Measurements from ENCODE around the gene SNORC.

SNORC gene

DNA sequence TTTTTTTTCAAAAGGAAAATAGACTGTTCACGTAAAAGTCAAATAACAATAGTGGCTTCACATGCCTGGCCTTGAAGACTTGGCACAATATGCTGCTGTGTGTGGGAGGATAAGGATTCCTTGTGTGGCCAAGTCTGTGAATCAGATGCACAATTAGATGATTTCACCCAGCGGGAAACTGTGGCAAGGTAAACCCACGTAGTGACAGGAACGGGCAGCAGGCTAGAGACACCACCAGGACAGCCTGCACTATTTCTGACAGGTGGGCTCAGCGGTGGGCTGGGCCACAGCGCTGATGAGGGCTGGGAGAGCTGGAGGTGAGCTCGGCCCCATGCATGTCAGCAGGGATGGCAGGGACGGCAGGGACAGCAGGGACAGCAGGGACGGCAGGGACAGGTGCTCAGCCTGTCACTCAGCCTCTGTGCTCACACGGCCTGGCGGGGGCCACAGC, 21.6 kb downstream of the SNORC start:
- Histone ChIP-seq H3K27me3 (ENCODE audit: control insufficient read depth, insufficient read depth, low read length) (peaks cover 5% of the 10 kb centered on the region), H3K4me2 (ENCODE audit: low read length) (peak overlapping the region; percentile 77), H3K9ac (ENCODE audit: low read depth, low read length) (peak overlapping the region; percentile 15), H3K4me3 (ENCODE audit: low read length) (peak overlapping the region; percentile 42), H3K9me3 (replicated peaks; ENCODE audit: low read length) (no peaks in the 10 kb centered on the region), H3K36me3 (ENCODE audit: insufficient read depth, low read length) (no peaks in the 10 kb centered on the region), H3K4me1 (ENCODE audit: control insufficient read depth, insufficient read depth, low read length) (peaks cover 16% of the 10 kb centered on the region)

DNA sequence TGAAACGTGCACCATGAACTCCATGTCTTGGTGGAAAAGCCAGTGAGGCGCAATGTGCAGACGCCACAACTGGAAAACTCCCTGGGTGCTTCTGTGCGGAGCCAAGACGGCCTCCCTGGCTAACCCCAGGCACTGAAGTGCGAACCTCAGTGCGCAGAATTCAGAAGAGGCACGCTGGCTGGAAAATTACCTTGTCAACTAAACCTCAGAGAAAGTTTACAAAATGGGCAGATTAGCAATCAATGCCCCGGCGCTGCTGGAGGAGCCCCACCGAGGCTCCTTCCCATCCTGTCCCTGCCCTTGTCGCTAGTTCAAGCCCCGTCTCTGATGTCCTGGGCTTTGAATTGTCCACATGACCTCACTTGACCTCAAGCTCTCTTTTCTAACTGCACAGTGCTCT, 22.2 kb downstream of the SNORC start:
- peaks cover 16% of the 10 kb centered on the region for H3K4me1 ChIP-seq (ENCODE audit: control insufficient read depth, insufficient read depth, low read length)
- H3K4me2 ChIP-seq (ENCODE audit: low read length), result no peak overlapping the region
- peaks cover 1% of the 10 kb centered on the region for H3K27me3 ChIP-seq (ENCODE audit: control insufficient read depth, insufficient read depth, low read length)
- no peak overlapping the region for H3K4me3 ChIP-seq (ENCODE audit: low read length)
- no peak overlapping the region for H3K9ac ChIP-seq (ENCODE audit: low read depth, low read length)
- H3K36me3 ChIP-seq (ENCODE audit: insufficient read depth, low read length), result no peaks in the 10 kb centered on the region
- no peaks in the 10 kb centered on the region for H3K9me3 ChIP-seq (replicated peaks; ENCODE audit: low read length)

DNA sequence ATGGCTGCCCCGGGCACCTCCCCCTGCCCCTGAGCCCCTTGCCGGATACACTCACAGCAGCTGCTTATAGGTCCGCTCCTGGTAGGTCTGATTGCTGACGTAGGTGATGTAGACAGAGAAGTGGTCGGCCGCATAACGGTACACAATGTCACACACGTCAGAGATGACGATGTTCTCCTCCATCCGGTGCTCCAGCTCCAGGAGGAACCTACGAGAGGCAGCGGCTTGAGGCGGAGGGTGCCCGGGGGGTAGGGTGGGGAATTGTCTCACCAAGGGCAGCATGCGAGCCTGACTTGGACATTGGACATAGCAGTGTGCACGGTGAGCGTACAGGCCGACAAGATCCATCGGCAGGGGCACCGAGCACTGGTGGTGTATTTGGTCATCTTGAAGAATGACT, 22.8 kb downstream of the SNORC start:
- no peak overlapping the region for H3K9ac ChIP-seq (ENCODE audit: low read depth, low read length)
- no peaks in the 10 kb centered on the region for H3K9me3 ChIP-seq (replicated peaks; ENCODE audit: low read length)
- no peak overlapping the region for H3K4me2 ChIP-seq (ENCODE audit: low read length)
- H3K4me1 ChIP-seq (ENCODE audit: control insufficient read depth, insufficient read depth, low read length), result peaks cover 16% of the 10 kb centered on the region
- no peaks in the 10 kb centered on the region for H3K27me3 ChIP-seq (ENCODE audit: control insufficient read depth, insufficient read depth, low read length)
- no peaks in the 10 kb centered on the region for H3K36me3 ChIP-seq (ENCODE audit: insufficient read depth, low read length)
- no peak overlapping the region for H3K4me3 ChIP-seq (ENCODE audit: low read length)

DNA sequence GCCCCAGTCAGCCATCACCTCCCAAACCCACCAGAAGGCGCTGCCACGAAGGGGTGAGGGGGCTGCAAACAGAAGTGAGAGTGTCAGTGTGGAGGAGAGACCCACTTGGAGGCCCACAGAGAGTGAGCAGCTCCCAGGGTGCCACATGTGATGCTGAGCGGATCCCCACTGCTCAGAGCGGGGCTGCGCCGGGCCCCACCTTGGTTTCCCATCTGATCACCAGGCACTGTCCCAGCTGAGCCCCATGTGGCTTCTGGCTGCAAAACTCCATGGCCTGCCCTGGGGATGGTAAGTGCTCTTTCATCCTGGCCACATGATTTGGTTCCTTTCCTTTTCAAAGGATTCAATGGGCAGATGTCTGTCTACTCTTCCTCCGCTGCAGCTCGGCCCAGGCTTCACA, 23.8 kb downstream of the SNORC start:
- Histone ChIP-seq H3K4me3 (ENCODE audit: low read length) (no peak overlapping the region), H3K4me1 (ENCODE audit: control insufficient read depth, insufficient read depth, low read length) (peaks cover 16% of the 10 kb centered on the region)

DNA sequence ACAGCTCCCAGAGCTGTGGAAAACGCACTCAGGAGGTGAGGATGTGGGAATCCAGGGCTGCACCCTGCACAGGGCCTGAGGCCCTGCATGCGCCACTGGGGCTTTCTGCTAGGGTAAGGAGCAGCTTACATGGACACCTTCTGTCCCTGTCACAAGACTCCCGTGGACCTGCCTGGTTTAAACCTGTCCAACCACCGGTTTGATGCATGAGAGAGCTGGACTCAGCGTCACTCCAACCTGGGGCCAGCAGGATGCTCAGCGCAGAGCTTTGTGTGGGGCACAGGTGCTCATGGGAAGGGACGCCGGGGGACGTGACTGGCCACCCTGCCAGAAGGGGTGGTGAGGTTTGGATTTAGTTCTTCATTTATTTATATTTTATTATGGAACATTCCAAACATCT, 24.2 kb downstream of the SNORC start:
- Histone ChIP-seq H3K36me3 (ENCODE audit: insufficient read depth, low read length) (no peaks in the 10 kb centered on the region), H3K9ac (ENCODE audit: low read depth, low read length) (no peak overlapping the region), H3K4me2 (ENCODE audit: low read length) (no peak overlapping the region), H3K4me3 (ENCODE audit: low read length) (no peak overlapping the region), H3K27me3 (ENCODE audit: control insufficient read depth, insufficient read depth, low read length) (no peaks in the 10 kb centered on the region), H3K4me1 (ENCODE audit: control insufficient read depth, insufficient read depth, low read length) (peaks cover 16% of the 10 kb centered on the region), H3K9me3 (replicated peaks; ENCODE audit: low read length) (no peaks in the 10 kb centered on the region)

More for the DNA sequence above, 23.8 kb downstream of the SNORC start:
- Histone ChIP-seq H3K4me2 (ENCODE audit: low read length) (no peak overlapping the region), H3K9me3 (replicated peaks; ENCODE audit: low read length) (no peaks in the 10 kb centered on the region), H3K36me3 (ENCODE audit: insufficient read depth, low read length) (no peaks in the 10 kb centered on the region), H3K9ac (ENCODE audit: low read depth, low read length) (no peak overlapping the region), H3K27me3 (ENCODE audit: control insufficient read depth, insufficient read depth, low read length) (no peaks in the 10 kb centered on the region)

DNA sequence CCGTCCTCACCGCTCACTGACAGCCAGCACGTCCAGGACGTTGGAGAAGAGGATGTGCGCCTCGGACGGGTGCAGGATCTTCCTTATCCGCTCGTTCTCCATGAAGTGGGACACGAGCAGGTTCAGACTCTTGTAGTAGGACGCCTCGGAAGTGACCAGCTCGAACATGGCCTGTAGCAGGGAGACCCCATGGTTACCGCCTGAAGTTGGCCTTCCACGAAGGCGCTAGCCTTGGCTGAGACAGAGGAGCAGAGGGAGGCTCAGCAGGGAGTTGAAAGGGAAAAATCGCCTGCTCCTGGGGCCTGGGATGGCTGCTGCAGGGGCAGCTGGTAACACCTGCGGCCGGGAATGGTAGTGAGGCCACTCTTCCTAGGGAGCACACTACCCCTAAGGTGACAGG, 24.7 kb downstream of the SNORC start:
- Histone ChIP-seq H3K9me3 (replicated peaks; ENCODE audit: low read length) (no peaks in the 10 kb centered on the region), H3K36me3 (ENCODE audit: insufficient read depth, low read length) (no peaks in the 10 kb centered on the region), H3K9ac (ENCODE audit: low read depth, low read length) (no peak overlapping the region), H3K4me1 (ENCODE audit: control insufficient read depth, insufficient read depth, low read length) (peaks cover 16% of the 10 kb centered on the region), H3K4me3 (ENCODE audit: low read length) (no peak overlapping the region), H3K4me2 (ENCODE audit: low read length) (no peak overlapping the region), H3K27me3 (ENCODE audit: control insufficient read depth, insufficient read depth, low read length) (no peaks in the 10 kb centered on the region)

DNA sequence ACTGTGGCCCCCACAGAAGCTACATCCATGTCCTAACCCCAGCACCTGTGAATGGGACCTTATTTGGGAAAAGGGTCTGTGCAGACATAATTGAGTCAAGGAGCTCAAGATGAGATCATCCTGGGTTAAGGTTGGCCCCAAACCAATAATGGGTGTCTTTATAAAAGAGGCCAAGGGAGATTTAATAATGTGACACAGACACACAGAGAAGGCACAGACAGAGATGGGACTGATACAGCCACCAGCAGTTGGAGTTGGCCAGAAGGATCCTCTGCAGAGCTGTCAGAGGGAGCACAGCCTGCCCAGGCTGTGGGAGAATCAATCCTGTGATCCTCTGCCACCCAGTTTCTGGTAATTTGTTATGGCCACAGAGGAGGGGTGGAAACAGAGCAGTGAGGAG, 26.0 kb downstream of the SNORC start:
- H3K4me1 ChIP-seq (ENCODE audit: control insufficient read depth, insufficient read depth, low read length), result peaks cover 14% of the 10 kb centered on the region
- no peak overlapping the region for H3K9ac ChIP-seq (ENCODE audit: low read depth, low read length)
- H3K36me3 ChIP-seq (ENCODE audit: insufficient read depth, low read length), result no peaks in the 10 kb centered on the region
- no peaks in the 10 kb centered on the region for H3K27me3 ChIP-seq (ENCODE audit: control insufficient read depth, insufficient read depth, low read length)
- no peak overlapping the region for H3K4me2 ChIP-seq (ENCODE audit: low read length)
- H3K9me3 ChIP-seq (replicated peaks; ENCODE audit: low read length), result no peaks in the 10 kb centered on the region
- H3K4me3 ChIP-seq (ENCODE audit: low read length), result no peak overlapping the region

DNA sequence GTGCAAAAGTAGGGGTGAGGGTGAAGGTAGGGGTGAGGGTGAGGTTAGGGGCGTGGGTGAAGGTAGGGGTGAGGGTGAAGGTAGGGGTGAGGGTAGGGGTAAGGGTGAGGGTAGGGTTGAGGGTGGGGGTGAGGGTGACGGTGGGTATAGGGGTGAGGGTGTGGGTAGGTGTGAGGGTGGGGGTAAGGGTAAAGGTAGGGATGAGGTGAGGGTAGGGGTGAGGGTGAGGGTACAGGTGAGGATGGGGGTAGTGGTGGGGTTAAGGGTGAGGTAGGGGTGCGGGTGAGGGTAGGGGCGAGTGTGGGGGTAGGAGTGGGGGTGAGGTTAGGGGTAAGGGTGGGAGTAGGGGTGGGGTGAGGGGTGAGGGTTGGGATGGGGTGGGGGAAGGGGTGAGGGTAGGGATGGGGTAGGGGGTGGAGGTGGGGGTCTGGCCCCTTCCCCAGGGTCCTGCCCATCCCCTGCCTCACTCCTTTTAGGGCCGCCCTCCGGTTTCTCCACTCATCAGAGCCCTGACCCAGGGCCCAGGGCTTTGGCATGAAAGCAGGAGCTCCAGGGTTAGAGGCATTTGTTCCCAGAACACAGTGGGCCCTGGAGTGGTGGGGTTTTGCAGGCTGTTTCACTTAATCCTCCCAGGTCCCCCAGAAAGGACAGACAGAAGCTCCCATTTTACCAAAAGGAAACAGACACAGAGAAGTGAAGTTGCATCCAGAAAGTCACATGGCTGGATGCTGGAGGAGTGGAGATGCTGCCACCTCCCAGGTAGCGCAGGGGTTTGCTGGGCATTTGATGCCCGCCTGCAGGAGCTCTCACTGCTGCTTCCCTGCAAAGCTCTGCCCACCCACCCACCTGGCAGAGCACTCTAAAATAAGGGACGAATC, 26.9 kb downstream of the SNORC start:
- H3K9ac ChIP-seq (ENCODE audit: low read depth, low read length), result no peak overlapping the region
- H3K4me2 ChIP-seq (ENCODE audit: low read length), result no peak overlapping the region
- no peak overlapping the region for H3K4me3 ChIP-seq (ENCODE audit: low read length)
- no peaks in the 10 kb centered on the region for H3K36me3 ChIP-seq (ENCODE audit: insufficient read depth, low read length)
- H3K9me3 ChIP-seq (replicated peaks; ENCODE audit: low read length), result no peaks in the 10 kb centered on the region
- no peaks in the 10 kb centered on the region for H3K27me3 ChIP-seq (ENCODE audit: control insufficient read depth, insufficient read depth, low read length)
- H3K4me1 ChIP-seq (ENCODE audit: control insufficient read depth, insufficient read depth, low read length), result peaks cover 13% of the 10 kb centered on the region

DNA sequence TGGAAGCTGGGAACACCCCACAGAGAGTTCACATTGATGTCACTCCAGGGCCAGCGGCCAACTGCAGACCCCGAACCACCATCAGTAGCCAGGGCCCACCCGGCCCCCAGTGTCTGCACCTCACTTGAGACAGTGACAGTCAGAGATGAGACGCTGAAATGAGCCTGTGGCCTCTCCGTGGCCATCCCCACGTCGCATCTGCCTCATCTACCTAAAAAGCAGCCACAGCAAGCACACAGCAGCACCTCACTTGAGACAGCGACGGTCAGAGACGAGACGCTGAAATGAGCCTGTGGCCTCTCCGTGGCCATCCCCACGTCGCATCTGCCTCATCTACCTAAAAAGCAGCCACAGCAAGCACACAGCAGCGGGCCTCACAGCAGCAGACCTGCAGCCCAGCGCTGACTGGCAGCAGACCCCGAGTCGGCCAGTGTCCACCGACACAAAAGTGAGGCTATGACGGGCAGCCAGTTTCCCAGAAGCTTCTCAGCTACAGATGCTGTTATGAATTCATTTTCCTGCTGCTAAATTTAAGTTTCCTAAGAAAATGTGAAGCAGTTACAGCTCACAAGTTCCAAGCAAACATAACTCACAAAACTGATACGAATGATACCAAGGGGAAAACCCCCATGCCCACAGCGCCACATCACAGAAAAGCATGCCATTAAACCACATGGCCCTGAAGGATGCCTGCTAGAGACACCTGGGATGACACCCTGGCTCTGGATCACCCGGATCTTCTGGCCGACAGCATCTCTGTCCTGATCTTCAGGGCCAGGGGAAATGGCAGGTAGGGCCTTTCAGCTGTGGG, 27.7 kb downstream of the SNORC start:
- no peaks in the 10 kb centered on the region for H3K9me3 ChIP-seq (replicated peaks; ENCODE audit: low read length)

DNA sequence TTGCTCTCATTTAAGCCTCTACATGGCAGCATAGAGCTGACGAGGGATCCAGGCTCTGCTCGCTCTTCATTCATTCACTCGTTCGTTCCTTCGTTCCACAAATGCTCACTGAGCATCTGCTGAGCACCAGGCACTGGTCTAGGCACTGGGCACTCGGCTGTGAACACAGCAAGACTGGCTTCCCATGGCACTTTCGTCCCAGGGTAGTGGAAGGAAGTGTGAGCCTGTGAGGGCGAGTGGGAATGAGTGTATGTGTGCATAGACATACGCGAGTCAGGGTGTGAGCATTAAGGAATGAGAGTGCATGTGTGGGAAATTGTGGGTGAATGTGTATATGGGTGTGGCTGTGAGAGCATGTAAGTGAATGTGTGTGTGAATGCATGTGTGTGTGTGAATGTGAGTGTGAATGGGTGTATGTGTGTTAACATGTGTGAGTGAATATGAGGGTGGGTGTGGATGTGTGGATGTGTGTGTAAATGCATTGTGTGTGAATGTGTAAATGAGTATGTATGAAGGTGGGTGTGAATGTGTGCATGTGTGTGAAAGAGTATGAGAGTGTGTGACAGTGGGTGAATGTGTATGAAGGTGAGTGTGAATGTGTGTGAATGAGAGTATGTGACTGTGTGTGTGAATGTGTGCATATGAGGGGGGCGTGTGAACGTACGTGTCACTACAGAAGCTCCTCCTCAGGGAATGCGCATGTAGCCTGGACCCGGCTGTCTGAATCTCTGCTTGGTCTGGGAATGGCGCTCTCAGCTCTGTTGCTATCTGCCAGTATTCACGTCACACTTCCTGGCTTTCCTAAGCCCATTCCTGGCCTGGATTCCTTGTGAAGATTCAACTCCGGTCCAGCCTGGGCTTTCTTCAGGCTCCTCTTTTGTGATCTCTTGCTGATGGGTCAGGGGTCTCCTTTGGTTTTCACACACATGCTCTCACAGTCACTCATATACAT, 28.8 kb downstream of the SNORC start:
- Histone ChIP-seq H3K9ac (ENCODE audit: low read depth, low read length) (no peak overlapping the region), H3K36me3 (ENCODE audit: insufficient read depth, low read length) (no peaks in the 10 kb centered on the region), H3K27me3 (ENCODE audit: control insufficient read depth, insufficient read depth, low read length) (no peaks in the 10 kb centered on the region), H3K4me2 (ENCODE audit: low read length) (no peak overlapping the region), H3K9me3 (replicated peaks; ENCODE audit: low read length) (no peaks in the 10 kb centered on the region), H3K4me3 (ENCODE audit: low read length) (no peak overlapping the region), H3K4me1 (ENCODE audit: control insufficient read depth, insufficient read depth, low read length) (peaks cover 21% of the 10 kb centered on the region)

More for the DNA sequence above, 27.7 kb downstream of the SNORC start:
- Histone ChIP-seq H3K9ac (ENCODE audit: low read depth, low read length) (no peak overlapping the region), H3K27me3 (ENCODE audit: control insufficient read depth, insufficient read depth, low read length) (no peaks in the 10 kb centered on the region), H3K4me1 (ENCODE audit: control insufficient read depth, insufficient read depth, low read length) (peaks cover 20% of the 10 kb centered on the region), H3K36me3 (ENCODE audit: insufficient read depth, low read length) (no peaks in the 10 kb centered on the region), H3K4me2 (ENCODE audit: low read length) (no peak overlapping the region), H3K4me3 (ENCODE audit: low read length) (no peak overlapping the region)
